22Rv1 (cell line): ENCODE data around the gene ASAP2.

Source experiments
- ZFX ChIP-seq: fragments of 450-650 bp; IDR thresholded peaks from 2 replicates; pipeline ENCODE4 v1.6.1; 2017; ENCODE audit warnings: antibody characterized with exemption, borderline replicate concordance
- TF ChIP-seq, protein P1 (sequence below): fragments of 450-650 bp; IDR thresholded peaks from 2 replicates; pipeline ENCODE4 v1.5.1; 2017; ENCODE audit warnings: mild to moderate bottlenecking

DNA sequence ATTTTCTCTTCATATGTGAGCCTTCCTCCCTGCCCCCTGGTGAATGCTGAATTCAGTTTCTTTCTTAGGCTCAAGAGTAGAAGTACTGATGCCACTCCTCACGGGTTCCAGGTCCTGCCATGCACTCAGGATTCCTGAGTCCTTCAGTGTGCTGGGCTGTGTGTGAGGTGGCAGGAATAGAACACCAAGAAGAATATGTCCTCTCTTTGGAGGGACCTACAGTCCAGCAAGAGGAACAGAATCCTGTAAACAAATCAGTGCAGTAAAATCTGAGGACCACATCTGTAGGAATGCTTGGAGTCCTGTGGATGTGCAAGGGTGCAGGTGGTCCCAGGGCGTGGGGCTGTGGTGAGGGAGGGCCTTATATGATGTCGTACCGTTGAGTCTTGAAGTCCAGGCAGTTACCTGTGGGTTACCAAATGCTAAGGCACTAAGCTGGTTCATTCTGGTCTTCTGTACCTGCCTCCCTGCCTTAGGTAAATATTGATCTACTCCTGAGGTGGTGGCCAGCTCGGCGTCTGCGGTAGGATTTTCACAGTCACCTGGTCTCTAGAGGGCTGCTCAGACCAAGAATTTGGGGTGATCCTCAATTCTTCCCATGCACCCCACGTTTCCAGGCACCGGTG, 5.5 kb downstream of the ASAP2 start:
- TF ChIP-seq, protein P1, sequence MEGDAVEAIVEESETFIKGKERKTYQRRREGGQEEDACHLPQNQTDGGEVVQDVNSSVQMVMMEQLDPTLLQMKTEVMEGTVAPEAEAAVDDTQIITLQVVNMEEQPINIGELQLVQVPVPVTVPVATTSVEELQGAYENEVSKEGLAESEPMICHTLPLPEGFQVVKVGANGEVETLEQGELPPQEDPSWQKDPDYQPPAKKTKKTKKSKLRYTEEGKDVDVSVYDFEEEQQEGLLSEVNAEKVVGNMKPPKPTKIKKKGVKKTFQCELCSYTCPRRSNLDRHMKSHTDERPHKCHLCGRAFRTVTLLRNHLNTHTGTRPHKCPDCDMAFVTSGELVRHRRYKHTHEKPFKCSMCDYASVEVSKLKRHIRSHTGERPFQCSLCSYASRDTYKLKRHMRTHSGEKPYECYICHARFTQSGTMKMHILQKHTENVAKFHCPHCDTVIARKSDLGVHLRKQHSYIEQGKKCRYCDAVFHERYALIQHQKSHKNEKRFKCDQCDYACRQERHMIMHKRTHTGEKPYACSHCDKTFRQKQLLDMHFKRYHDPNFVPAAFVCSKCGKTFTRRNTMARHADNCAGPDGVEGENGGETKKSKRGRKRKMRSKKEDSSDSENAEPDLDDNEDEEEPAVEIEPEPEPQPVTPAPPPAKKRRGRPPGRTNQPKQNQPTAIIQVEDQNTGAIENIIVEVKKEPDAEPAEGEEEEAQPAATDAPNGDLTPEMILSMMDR, result no peak
- no peak for TF ChIP-seq ZFX
